Measurements from ENCODE around the gene GLYATL2.
A peak's percentile ranks its signal among the peaks of the same experiment; 100 is the strongest.

Gene GLYATL2, protein sequence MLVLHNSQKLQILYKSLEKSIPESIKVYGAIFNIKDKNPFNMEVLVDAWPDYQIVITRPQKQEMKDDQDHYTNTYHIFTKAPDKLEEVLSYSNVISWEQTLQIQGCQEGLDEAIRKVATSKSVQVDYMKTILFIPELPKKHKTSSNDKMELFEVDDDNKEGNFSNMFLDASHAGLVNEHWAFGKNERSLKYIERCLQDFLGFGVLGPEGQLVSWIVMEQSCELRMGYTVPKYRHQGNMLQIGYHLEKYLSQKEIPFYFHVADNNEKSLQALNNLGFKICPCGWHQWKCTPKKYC

DNA sequence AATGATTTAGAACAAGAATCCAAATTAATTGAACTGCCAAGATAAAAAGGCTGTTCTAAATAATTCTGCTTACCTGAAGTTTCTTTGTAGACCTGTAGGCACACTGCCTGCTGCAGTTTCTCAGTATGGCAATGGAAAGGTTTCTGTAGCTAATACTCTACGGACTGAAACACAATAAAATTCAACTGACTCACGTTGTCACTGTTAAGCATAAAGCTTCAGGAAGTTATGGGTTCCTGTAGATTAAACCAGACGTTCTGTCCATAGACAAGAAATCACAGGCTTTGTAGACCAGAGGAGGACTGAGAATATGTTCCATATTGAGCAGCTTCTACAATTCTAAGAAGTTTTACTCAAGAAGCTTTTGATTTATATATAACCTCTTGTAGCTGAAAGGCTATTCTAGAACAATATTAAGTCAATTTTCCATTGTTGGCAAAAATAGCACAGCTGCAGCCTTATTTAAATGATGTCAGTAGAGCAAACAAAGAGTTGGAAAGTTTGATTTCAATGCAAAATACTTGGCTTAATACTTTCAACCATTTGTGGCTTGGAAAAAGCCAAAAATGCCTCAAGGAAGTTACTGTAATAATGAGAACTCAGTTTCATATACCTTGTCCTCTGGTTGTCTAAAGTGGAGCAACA lies at the start of gene GLYATL2:
GLYATL2 (minus strand) TSS at position 344 of the 645 bp plus-strand sequence. CDS start 5,092 bp downstream, outside the sequence.
- DNase-seq = peak; percentile 69

DNA sequence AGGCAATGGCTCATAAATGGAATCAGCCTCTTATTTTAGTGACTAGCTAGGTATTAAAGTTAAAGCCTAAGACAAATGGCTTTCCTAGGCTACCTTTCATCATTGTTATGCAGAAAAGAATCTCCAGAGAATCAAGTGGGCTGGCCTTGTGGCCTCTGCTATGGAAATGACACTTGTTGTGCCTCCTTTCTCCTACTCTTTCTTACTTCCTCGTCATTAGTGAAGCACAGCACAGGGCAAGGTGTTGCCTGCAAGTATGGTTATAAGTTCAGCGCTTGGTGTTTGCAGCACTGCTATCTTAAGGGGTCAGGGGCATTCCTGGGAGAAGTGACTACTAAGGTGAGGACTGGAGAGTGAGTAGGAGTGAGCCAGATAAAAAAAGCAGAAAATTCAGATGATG lies 49.4 kb upstream of the GLYATL2 start:
- DNase-seq = no peak

DNA sequence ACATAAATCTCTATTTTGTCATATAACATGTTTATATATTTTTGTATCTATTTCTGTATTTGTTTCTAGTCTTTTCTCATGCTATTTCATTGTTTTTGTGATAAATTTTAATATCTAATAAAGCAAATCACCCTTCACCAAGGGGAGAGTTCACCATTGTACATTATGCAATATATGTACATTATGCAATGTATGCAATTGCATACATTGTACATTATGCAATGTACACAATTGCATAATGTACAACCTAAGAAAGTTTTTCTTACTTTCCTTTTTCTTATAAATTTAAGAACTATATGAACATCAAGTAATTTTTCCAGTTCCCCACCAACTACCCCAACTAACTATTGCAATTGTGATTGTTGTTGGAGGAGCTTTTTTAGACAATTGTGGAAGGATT lies 44.1 kb upstream of the GLYATL2 start:
- peak; percentile 36 for DNase-seq

DNA sequence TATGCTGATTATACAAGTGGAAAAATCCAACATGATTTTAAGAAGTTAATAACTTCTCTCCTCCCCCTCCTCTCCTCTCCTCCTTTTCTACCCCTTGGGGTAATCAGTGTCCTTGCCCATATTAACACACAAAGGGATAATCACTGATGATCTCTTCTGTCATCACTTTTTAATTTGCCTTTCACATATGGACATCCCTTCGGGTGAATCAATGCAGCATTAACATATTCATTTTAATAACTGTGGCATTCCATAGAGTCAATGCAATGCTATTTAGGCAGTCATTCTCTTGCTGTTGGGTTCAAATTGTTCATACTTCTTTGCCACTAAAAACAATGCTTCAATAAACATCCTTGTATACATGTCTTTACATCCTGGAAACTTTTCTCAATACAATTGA lies 42.9 kb upstream of the GLYATL2 start:
- DNase-seq = no peak

DNA sequence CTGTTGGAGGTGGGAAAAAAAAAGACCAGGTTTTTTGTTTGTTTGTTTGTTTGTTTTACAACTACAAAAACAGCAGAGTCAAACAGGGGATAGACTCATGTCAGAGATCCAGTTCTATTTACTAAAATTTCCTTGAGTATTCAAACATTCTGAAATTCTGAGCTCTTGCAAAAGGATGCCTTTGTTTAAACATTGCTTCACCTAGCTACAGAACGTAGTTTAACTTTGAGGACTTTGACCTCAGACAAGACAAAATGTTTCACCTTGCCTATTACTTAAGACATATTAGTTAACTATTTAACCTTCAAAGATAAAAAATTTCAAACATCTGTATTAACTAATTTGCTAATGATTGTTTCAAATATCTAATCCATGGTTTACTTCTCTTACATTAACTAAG lies 36.1 kb upstream of the GLYATL2 start:
- no peak for DNase-seq

DNA sequence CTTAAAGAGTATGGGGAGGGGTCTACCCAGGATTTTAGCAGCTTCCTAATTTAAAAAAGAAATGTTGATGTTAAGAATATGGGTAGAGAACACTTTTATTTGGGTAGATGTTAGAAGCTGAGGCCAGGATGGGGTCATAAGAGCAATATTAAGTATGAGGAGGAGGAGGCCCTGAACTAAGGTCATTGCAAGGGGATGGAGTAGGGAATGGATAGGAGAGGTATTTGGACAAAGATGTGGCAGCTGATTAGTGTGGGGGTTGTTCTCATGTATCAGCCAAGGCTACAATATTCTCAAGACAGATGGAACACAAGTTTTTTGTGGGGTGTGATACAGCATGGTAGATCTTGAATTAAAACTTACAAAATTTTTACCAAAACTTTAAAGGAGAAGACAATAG lies 35.7 kb upstream of the GLYATL2 start:
- no peak for DNase-seq

DNA sequence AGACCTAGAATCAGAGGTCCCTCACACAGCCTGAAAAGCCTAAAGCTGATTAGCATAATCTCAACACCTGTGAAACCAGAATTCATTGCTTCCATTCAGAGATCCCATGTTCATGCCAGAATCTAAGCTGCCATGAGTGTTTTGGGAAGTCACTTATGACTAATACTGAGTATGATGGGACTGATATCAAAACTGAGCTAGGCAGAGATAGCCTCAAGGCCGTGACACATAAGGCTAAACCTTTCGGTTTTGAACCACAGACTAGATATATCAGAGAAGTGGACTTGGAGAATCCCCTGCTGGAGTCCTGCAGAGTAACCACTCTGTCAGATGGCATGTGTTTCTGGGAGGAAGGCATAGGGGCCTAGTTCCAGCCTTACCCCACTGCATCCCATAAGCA lies 23.1 kb upstream of the GLYATL2 start:
- DNase-seq = no peak

DNA sequence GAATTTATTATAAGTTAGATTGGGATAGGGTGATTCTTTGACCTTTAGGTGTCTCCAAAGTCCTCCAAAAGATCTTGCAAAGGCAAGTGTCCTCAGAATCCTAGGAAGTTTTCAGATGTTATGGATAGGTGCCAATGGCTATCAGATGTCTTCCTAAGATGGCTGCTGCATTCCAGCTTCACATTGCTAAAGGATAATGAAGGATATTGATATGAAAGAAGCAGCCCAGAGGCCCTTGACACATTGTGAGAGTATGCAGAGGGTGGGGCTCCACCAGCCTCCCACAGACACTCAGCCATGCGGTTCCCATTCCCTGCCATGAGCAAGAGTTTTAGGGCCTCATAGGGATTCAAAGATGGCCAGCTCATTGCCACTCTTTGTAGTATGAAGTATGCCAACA lies 22.3 kb upstream of the GLYATL2 start:
- no peak for DNase-seq

DNA sequence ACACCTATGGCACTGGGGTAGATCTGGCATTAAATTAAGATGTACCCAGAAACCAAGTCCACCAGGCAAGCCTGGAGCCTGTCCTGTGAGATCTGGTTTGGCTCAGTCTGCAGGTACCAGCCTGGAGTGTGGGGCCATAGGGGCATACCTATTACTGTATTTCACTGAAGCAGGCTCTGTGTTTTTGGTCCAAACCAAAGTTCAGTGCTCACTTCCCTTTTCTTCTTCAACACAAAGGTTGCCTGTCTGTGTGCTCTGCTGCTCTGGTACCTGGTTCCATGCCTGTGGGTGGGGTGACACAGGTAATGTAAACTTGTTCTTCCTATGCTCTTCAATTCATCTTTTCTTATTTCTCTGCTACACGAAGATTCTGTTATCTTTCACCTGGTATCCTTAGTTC lies 19.8 kb upstream of the GLYATL2 start:
- no peak for DNase-seq

DNA sequence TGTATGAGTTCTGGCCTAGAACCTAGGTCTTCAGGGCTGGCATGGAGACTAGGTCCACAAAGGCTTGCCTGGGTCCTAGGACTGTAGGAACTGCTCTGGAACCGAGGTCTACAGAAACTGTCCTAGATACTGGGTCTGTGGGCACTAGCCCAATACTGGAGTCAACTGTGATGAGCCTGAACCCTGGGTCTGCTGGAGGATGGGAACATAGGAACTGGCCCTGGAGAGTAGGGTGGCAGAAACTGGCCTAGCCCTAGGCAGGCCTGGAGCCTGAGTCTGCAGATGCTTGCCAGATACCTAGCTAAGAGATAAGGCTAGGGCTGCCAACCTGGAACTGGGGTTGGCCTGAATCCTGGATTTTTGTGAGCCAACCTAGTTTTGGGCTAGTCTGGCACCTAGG lies 19.2 kb upstream of the GLYATL2 start:
- DNase-seq = no peak

DNA sequence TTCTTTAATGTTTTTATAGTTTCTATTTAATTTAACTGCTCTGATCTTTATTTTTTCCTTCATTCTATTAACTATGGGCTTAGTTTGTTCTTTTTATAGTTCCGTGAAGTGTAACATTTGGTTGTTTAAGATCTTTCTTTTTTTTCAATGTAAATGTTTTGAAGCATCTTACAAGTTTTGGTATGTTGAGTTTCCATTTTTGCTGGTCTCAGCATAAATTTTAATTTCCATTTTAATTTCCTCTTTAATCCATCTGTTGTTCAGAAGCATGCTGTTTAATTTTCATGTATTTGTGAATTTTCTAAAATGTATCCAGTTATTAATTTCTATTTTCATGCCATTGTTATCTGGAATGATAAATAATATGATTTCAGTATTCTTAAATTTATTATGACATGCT lies 17.0 kb upstream of the GLYATL2 start:
- DNase-seq = no peak

DNA sequence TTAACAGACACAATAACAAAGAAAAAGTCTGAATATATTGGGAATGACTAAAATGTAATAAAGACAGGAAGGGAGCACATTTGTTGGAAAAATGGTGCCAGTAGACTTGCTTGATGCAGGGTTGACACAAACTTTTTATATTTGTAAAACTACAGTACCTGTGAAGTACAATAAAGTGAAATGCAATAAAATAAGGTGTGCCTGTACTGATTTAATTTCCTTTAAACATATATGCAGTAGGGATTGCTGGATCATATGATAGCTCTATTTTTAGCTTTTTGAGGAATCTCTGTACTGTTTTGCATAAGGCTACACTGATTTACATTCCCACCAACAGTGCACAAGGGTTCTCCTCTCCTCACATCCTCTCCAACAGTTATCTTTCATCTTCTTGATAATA lies 12.3 kb upstream of the GLYATL2 start:
- no peak for DNase-seq

DNA sequence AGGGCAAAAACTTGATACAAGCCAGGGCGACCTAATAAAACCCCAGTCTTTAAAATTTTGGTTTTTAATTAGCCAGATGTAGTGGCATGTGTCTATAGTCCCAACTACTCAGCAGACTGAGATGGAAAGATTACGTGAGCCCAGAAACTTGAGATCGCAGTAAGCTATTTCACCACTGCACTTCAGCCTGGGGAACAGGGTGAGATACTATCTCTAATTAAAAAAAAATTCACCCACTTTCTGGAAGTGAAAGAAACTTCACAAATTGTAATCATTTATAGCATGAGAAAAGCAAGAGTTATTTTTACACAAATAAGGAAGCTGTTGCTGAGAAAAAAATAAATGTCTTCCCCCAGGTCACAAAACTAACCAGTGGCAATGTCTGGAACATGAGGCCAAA lies 882 bp upstream of the GLYATL2 start:
- peak; percentile 53 for DNase-seq

DNA sequence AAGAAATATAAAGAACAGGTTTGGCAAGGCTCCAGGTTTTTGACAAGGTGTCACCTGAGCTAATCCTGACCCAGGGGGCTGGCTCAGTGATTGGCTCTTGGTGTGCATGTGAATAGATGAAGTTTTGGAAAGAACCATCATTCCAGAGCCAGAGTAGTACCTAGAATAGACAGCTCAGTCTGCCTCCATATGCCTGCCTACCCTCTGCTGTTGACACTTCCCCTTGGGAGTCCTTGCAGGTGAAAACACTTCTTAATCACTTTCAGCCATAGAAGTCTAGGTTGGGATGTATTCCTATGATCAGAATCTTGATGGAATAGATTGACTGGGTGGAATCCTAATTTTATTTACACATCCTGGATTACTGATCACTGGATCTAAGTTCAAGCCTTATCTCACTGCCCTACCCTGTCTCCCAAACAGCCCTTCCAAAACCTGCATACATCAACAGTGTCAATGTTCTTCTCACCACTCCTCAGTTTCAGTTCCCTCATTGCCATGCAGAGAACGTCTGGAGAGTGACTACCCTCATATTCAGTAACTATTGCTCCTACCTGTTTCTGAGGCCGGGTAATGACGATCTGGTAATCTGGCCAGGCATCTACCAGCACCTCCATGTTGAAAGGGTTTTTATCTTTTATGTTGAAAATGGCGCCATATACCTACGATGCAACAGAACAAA lies 6.7 kb downstream of the GLYATL2 start:
- DNase-seq = no peak

DNA sequence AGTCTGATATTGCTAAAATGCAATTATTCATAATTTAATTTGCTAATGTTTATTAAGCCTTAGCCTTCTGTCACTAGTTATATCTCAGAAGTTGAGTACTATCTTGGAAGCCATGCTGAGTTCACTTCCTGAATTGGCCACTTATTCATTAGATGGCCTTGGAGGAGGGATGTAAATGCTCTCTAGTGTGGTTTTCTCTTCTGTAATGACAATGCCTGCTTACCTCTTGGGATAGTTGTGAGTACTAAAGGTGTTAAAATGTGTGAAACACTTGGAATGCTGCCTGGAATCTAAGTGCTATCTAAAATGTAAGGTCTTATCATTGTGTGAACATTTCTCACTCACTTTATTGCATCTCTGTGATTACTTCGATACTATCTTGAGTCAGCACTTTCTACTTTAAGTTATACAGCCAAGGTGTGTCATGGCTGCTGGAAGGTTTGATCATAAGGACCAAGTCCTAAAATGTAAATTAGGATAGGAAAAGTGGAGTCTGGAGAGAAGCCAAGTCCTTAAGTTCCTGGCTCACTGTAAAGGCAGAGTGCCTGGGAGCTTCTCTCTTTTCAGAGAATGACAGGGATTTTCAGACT lies 12.4 kb downstream of the GLYATL2 start:
- DNase-seq = peak; percentile 36

DNA sequence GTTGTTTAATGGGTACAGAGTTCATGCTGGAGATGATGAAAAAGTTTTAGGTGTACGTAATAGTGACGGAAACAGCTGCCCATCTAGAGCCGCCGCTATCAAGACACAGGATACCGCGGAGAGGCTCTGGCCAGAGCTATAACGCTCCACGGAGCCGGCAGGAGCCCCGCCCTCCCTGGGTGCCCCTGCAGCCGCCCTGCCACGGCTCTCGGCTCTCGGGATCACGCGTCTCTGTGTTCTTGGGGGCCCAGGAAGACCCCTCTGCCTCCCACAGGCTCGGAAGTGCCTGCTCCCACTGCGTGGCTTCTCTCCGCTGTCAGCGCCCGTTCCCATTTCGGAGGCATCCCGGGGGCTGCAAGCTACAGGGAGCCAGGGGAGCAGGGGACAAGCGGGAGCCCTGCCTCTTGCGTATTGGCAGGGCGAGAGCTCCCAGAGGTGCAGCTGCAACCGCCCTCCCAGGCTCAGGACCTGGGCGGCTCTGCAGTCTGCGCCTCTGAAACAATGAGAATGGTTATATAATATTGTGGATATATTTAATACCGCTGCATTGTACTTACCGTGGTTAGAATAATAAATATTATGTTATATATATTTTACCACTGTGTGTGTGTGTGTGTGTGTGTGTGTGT lies 13.7 kb downstream of the GLYATL2 start:
- DNase-seq = peak; percentile 44

DNA sequence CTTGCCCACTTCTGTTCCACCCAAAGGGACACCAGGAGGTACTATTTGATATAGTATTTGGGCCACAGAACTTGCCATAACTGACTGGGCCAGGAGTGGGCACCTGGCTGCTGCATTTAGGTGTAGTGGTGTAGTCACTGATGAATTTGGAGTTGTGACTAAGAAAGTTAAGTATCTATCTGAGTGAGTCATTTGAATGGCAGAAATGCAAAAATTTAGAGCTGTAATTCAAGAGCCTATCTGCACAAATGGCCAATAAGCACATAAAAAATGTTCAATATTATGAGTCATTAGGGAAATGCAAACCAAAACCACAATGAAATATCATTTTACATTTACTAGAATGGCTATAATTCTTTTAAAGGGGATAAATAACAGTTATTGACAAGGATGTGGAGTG lies 14.7 kb downstream of the GLYATL2 start:
- DNase-seq = peak; percentile 2

DNA sequence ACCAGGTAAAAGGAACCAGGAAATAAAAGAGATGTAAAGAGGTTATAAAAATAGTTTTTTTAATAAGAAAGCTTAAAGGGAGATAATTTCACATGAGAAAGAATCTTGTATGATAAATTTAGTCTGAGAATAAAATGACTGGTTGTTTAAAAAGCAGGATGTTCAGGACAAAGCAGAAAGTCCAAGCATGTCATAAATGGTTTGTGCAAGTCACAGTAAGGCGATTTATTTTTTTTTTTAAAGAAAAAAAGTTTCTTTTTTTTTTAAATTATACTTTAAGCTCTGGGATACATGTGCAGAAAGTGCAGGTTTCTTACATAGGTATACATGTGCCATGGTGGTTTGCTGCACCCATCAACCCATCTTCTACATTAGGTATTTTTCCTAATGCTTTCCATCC lies 30.8 kb downstream of the GLYATL2 start:
- DNase-seq = peak; percentile 8

DNA sequence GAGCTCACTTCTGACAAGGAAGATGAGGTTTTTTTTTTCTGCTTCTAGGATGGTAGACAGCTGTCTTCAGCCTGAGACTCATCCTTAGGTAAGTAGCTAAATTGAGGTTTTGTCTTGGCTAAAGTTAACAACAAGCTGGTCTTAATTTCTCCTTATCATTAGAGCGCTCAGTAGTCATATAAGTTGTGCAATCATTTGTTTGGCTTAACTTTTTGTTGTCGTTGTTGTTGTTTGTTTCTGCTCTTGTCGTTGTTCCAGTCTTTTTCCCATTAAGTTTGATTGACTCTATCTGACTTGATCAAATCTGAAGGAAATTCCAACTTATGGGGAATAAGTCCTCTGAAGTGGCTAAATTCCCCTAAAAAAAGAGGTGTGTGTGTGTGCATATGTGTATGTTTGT lies 33.0 kb downstream of the GLYATL2 start:
- no peak for DNase-seq

DNA sequence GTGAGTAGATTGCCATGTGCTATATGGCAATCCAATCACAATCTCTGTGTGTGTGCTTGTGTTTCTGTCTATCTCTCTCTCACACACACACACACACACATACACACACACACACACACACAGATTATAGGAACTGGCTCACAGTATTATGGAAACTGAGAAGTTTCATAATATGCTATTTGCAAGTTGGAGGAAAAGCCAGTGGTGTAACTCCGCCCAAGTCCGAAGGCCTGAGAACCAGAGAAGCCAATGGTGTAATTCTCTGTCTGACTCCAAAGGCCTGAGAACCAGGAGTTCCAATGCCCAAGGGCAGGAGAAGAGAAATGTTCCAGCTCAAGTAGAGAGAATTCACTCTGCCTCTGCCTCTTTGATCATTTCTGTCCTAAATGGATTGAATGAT lies 37.2 kb downstream of the GLYATL2 start:
- no peak for DNase-seq

DNA sequence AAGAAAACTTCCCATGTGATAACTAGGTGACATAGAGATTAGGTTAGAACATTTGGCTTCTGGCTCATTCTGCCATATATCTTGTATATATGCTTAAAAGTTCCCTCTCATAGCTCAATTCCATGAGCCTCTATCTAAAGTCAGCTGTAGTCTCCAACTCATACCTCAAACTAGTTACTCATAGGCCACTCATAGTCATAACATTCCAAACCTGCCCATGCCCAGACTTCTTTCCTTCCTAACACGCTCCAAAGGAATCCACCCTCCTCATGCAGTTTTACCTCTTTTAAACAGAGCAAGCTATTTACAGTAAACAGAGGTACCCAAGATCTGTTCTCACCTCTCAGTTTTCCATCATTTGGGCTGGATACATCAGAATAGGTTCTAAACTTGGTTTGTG lies 39.4 kb downstream of the GLYATL2 start:
- DNase-seq = no peak

DNA sequence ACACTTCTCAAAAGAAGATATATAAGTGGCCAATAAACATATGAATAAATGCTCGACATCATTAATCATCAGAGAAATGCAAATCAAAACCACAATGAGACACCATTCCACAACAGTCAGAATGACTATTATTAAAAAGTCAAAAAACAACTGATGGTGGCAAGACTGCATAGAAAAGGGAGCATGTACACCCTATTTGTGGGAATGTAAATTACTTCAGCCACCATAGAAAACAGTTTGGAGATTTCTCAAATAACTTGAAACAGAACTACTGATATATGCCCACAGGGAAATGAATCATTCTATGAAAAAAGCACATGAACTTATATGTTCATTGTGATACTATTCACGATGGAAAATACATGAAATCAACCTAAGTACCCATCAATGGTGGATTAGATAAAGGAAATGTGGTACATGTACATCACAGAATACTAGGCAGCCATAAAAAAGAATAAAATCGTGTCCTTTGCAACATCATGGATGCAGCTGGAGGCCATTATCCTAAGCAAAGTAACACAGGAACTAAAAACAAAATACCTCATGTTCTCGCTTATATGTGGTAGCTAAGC lies 42.4 kb downstream of the GLYATL2 start:
- DNase-seq = no peak

DNA sequence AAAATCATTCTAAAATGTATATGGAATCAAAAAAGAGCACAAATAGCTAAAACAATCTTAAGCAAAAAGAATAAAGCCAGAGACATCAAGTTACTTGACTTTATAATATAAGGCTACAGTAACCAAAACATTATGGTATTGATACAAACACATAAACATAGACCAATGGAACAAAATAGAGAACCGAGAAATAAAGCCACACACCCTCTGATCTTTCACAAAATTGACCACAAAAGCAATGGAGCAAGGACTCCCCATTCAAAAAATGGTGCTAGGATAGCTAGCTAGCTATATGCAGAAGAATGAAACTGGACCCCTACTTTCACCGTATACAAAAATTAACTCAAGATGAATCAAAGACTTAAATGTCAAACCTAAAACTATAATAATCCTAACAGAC lies 43.2 kb downstream of the GLYATL2 start:
- no peak for DNase-seq

Measured in hematopoietic multipotent progenitor cell treated with erythropoietin and hydrocortisone succinate and interleukin-3 and kit ligand, for 4 days (in vitro differentiated cells).